ENCODE measurements around the gene JAKMIP3.

DNA sequence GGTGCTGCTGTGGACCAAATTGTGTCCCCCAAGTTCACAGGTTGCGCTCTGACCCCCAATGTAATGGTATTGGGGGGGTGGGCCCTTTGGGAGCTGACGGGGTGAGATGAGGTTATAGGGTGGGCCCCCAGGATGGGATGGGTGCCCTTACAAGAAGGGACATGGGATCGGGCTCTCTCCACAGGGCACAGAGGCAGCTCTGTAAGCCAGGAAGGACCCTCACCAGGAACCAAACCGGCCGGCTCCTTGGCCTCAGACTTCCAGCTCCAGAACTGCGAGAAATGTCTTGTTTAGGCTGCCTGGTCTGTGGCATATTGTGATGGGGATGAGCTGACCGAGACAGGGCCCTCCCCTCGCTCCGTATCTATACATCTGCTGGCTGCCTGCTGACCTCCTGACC, 25.7 kb upstream of the JAKMIP3 start:
- TF ChIP-seq, protein P1, sequence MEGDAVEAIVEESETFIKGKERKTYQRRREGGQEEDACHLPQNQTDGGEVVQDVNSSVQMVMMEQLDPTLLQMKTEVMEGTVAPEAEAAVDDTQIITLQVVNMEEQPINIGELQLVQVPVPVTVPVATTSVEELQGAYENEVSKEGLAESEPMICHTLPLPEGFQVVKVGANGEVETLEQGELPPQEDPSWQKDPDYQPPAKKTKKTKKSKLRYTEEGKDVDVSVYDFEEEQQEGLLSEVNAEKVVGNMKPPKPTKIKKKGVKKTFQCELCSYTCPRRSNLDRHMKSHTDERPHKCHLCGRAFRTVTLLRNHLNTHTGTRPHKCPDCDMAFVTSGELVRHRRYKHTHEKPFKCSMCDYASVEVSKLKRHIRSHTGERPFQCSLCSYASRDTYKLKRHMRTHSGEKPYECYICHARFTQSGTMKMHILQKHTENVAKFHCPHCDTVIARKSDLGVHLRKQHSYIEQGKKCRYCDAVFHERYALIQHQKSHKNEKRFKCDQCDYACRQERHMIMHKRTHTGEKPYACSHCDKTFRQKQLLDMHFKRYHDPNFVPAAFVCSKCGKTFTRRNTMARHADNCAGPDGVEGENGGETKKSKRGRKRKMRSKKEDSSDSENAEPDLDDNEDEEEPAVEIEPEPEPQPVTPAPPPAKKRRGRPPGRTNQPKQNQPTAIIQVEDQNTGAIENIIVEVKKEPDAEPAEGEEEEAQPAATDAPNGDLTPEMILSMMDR (IDR thresholded peaks at IDR 0.05), result no peak
- TF ChIP-seq POLR2A (IDR thresholded peaks at IDR 0.05), result no peak

Measured in esophagus squamous epithelium (tissue), 4 donors.